HepG2 (cell line): ENCODE results near the gene HNRNPM. TPM values are rescaled to one million over a fixed set of nuclear protein-coding genes. Genes with fewer than 3 reads are reported as not detected.

Experiments
- ARHGAP35 ChIP-seq: sonication (generic); formaldehyde crosslinking; IDR thresholded peaks from 2 replicates; pipeline ENCODE4 v1.9.0; 2022; ENCODE audit warnings: mild to moderate bottlenecking, inconsistent platforms, moderate library complexity, missing genetic modification reagents, borderline replicate concordance
- ARID5B ChIP-seq: IDR thresholded peaks from 2 replicates; pipeline ENCODE4 v1.4.0; 2020; ENCODE audit warnings: mild to moderate bottlenecking, missing genetic modification reagents
- FIP1L1 ChIP-seq: fragments of 200-400 bp; formaldehyde crosslinking; IDR thresholded peaks from 2 replicates; pipeline ENCODE4 v1.6.1; 2018; ENCODE audit warnings: low read depth, mild to moderate bottlenecking, low read length, moderate library complexity, borderline replicate concordance; ENCODE audit not compliant: insufficient read depth
- HOMEZ ChIP-seq: IDR thresholded peaks from 2 replicates; pipeline ENCODE4 v1.6.1; 2016; ENCODE audit warnings: low read depth
- IRX3 ChIP-seq: sonication (generic); formaldehyde crosslinking; IDR thresholded peaks from 2 replicates; pipeline ENCODE4 v1.8.1; 2023; ENCODE audit warnings: mild to moderate bottlenecking, low read depth, missing genetic modification reagents, borderline replicate concordance
- KLF13 ChIP-seq: sonication (generic); formaldehyde crosslinking; IDR thresholded peaks from 2 replicates; pipeline ENCODE4 v1.4.0; 2020; ENCODE audit warnings: mild to moderate bottlenecking, missing genetic modification reagents
- KMT2B ChIP-seq: IDR thresholded peaks from 2 replicates; pipeline ENCODE4 v1.6.1; 2016; ENCODE audit warnings: missing genetic modification reagents, missing compliant biosample characterization
- ONECUT2 ChIP-seq: sonication (generic); formaldehyde crosslinking; IDR thresholded peaks from 2 replicates; pipeline ENCODE4 v1.4.0; 2020; ENCODE audit warnings: missing genetic modification reagents
- PAXIP1 ChIP-seq: sonication (generic); formaldehyde crosslinking; conservative IDR thresholded peaks from 2 replicates; pipeline ENCODE4 v1.4.0; 2020; ENCODE audit warnings: mild to moderate bottlenecking, missing genetic modification reagents, moderate library complexity
- SATB2 ChIP-seq: sonication (generic); formaldehyde crosslinking; IDR thresholded peaks from 2 replicates; pipeline ENCODE4 v1.5.0; 2020; ENCODE audit warnings: missing genetic modification reagents
- ZBTB37 ChIP-seq: sonication (generic); formaldehyde crosslinking; IDR thresholded peaks from 2 replicates; pipeline ENCODE4 v1.4.0; 2020; ENCODE audit warnings: mild to moderate bottlenecking, missing genetic modification reagents
- ZBTB42 ChIP-seq: sonication (generic); formaldehyde crosslinking; IDR thresholded peaks from 2 replicates; pipeline ENCODE4 v1.5.0; 2020; ENCODE audit warnings: mild to moderate bottlenecking, missing genetic modification reagents
- ZFP90 ChIP-seq: sonication (generic); formaldehyde crosslinking; IDR thresholded peaks from 2 replicates; pipeline ENCODE4 v1.8.0; 2022; ENCODE audit warnings: missing genetic modification reagents, mild to moderate bottlenecking, inconsistent platforms, borderline replicate concordance
- ZKSCAN5 ChIP-seq: sonication (generic); formaldehyde crosslinking; IDR thresholded peaks from 2 replicates; pipeline ENCODE4 v1.5.1; 2020; ENCODE audit warnings: mild to moderate bottlenecking, missing genetic modification reagents
- ZNF496 ChIP-seq: sonication (generic); formaldehyde crosslinking; IDR thresholded peaks from 2 replicates; pipeline ENCODE4 v1.8.1; 2023; ENCODE audit warnings: mild to moderate bottlenecking, moderate library complexity, missing genetic modification reagents; ENCODE audit not compliant: insufficient replicate concordance
- ZNF547 ChIP-seq: sonication (generic); formaldehyde crosslinking; IDR thresholded peaks from 2 replicates; pipeline ENCODE4 v1.5.1; 2020; ENCODE audit warnings: mild to moderate bottlenecking, missing genetic modification reagents
- ZNF562 ChIP-seq: sonication (generic); formaldehyde crosslinking; IDR thresholded peaks from 2 replicates; pipeline ENCODE4 v1.8.0; 2022; ENCODE audit warnings: missing genetic modification reagents, borderline replicate concordance
- ZNF567 ChIP-seq: sonication (generic); formaldehyde crosslinking; IDR thresholded peaks from 2 replicates; pipeline ENCODE4 v1.8.1; 2023; ENCODE audit warnings: mild to moderate bottlenecking, missing genetic modification reagents, borderline replicate concordance
- ZNF615 ChIP-seq: sonication (generic); formaldehyde crosslinking; IDR thresholded peaks from 2 replicates; pipeline ENCODE4 v1.5.0; 2020; ENCODE audit warnings: mild to moderate bottlenecking, missing genetic modification reagents, borderline replicate concordance
- ZNF841 ChIP-seq: sonication (generic); formaldehyde crosslinking; IDR thresholded peaks from 2 replicates; pipeline ENCODE4 v1.8.1; 2023; ENCODE audit warnings: missing genetic modification reagents, borderline replicate concordance
- ZNF891 ChIP-seq: sonication (generic); formaldehyde crosslinking; IDR thresholded peaks from 2 replicates; pipeline ENCODE4 v1.5.0; 2020; ENCODE audit warnings: mild to moderate bottlenecking, missing genetic modification reagents
- polyA plus RNA-seq, 8 experiments: library from polyadenylated mRNA; depleted of rRNA in 3 of 8; stranded (reverse) in 7 of 8; unstranded in 1 of 8; fragments of >200 nt; fragmentation: Illumina TruSeq in 4 of 8; extraction: Trizol in 4 of 8; gene quantifications; 2 replicates each; pipeline versions ENCODE4 v1.2.1 to v1.2.3, GENCODE V29; 2011 to 2016; ENCODE audit warnings: low read depth in 4 of 8, missing spikeins in 1 of 8, mixed read lengths in 1 of 8; ENCODE audit not compliant: insufficient read depth in 1 of 8
- total RNA-seq, 5 experiments: library from RNA; depleted of rRNA; stranded (reverse); fragments of >200 nt; fragmentation: Illumina TruSeq; extraction: Trizol; gene quantifications; 2 replicates each; pipeline ENCODE4 v1.2.3, GENCODE V29; 2016; ENCODE audit warnings: low read depth in 1 of 5

Gene HNRNPM
- total and polyA plus RNA-seq, 2 of the 13 experiments (the other 11 are each of a cell fraction or from before 2014, with no cell fraction given): 56.7 to 102 TPM

GRCh38 chr19:8525401-8525684, 80.6 kb downstream of the HNRNPM start (continued):
- no peak for TF ChIP-seq IRX3 (CRISPR knock-in tag)
- no peak for TF ChIP-seq PAXIP1 (CRISPR knock-in tag)
- TF ChIP-seq ZNF891 (CRISPR knock-in tag): no peak
- no peak for TF ChIP-seq KLF13 (CRISPR knock-in tag)
- TF ChIP-seq ZFP90 (CRISPR knock-in tag): no peak
- TF ChIP-seq ARHGAP35 (CRISPR knock-in tag): no peak
- no peak for TF ChIP-seq ZKSCAN5 (CRISPR knock-in tag)
- no peak for TF ChIP-seq KMT2B
- TF ChIP-seq ZNF547 (CRISPR knock-in tag): no peak
- TF ChIP-seq ZNF567 (CRISPR knock-in tag): no peak
- TF ChIP-seq HOMEZ (CRISPR knock-in tag): no peak
- no peak for TF ChIP-seq ARID5B (CRISPR knock-in tag)
- no peak for TF ChIP-seq ZNF562 (CRISPR knock-in tag)
- no peak for TF ChIP-seq SATB2
- no peak for TF ChIP-seq ZBTB42 (CRISPR knock-in tag)
- TF ChIP-seq FIP1L1: no peak
- TF ChIP-seq ZBTB37 (CRISPR knock-in tag): no peak
- no peak for TF ChIP-seq ZNF615 (CRISPR knock-in tag)
- TF ChIP-seq ZNF496: no peak
- no peak for TF ChIP-seq ZNF841 (CRISPR knock-in tag)
- no peak for TF ChIP-seq ONECUT2 (CRISPR knock-in tag)
